ENCODE results near the gene TRMT1.
A peak's percentile ranks its signal among the peaks of the same experiment; 100 is the strongest.

The TRMT1 gene

GRCh38 chr19:13122980-13123957, 6.7 kb upstream of the TRMT1 start:
- no peak for DNase-seq

DNA sequence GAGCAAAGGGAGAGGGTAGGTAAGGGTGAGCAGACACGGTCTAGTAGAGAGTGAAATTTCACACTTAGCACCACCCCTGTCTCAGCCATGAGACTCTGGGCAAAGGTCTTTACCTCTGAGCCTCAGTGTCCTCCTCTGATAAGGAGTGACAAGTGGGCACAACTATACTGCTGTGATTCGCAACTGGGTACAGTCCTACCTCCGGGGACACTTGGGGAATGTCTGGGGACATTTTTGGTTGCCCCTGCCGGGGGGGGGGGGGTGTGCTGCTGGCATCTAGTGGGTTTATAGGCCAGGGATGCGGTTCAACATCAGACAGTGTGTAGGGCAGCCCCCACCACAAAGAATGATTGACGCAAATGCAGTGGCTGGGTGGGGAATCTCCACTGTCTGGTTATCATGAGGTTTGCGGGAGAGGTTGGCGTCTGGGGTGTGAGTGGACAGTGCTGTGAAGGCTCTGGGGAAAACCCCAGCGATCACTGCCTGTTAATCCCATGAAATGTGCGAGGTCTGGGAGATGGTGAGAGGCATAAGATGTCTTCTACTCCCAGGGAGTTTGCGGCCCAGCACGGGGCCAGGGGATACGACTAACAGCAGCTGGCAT, 5.8 kb upstream of the TRMT1 start:
- no peak for DNase-seq

- no peak for DNase-seq
Measured at GRCh38 chr19:13121551-13122274, 5.2 kb upstream of the TRMT1 start.

DNA sequence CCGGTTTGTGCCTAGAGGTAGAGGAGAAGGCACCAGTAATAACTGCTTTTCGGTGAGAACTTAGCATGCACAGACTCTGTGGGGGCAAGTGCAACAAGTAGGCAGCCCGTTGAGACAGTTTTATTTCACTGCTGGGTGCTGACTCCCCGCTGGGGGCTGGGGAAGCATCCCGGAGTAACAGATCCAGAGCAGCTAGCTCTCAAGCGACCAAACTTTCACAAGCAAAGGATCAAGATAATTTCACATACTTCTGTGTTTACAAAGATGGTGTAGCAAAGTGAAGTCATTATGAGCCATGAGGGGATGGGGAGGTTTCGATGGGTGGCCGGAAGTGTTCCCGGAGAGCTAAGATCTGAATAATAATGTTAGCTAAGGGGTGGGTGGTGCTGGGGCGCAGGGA, 4.3 kb upstream of the TRMT1 start:
- no peak for DNase-seq

DNA sequence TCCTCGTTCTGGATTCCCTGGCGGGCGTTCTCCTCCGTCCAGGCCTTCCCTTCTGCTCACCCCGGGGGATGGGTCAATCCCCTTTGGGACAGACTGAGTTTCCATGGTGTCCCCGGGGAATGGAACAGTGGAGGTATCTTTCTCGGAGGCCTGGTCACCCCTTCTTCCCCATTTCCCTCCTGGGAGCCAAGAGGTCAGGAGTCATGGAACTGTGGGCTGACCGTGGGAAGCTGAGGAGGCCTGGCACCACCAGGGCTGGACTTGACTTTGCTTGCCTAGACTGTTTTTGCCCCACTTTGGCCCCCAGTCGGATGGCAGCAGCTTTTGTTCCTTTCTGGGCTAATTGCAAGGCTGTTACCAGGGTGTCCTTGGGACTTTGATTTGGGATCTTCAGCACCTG, 3.5 kb upstream of the TRMT1 start:
- DNase-seq: no peak

- no peak for DNase-seq
Measured at GRCh38 chr19:13119627-13120026, 3.1 kb upstream of the TRMT1 start.

DNA sequence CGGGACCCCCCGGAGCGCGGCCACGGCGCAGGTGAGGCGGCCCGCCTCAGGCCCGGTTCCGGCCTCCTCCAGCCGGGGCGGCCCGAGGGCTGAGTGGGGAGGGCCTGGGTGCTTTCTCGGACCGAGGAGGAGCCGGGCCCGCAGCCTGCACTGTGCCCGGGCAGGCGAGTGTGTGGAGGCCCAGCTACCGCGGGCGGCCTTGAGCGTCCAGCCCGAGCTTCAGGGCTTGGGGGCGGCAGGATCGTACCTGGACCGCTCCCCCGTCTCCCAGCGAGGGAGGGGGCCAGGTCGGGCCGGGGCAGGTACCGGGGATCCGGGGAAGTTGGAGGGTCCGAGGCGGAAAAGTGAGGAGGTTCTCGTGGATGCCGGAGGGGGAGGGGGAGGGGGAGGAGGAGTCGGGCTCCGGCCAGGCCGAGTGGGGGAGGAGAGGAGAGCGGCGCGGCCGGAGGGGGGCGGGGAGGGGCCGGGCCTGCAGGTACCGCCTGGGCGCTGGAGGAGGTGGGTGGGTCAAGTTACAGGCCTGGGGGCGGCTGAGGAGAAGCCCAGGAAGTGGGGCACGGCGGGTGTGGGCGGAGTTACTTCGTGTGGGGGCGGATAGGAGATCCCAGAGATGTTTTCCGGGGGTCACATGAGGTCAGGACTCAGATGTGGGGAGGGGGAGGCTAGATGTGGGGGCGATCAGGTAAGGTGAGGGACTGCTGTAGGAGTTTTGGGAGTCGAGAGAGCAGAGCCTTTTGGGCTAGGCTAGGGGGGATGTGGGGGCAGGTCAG, 2.1 kb upstream of the TRMT1 start:
- DNase-seq: peak; percentile 45

DNA sequence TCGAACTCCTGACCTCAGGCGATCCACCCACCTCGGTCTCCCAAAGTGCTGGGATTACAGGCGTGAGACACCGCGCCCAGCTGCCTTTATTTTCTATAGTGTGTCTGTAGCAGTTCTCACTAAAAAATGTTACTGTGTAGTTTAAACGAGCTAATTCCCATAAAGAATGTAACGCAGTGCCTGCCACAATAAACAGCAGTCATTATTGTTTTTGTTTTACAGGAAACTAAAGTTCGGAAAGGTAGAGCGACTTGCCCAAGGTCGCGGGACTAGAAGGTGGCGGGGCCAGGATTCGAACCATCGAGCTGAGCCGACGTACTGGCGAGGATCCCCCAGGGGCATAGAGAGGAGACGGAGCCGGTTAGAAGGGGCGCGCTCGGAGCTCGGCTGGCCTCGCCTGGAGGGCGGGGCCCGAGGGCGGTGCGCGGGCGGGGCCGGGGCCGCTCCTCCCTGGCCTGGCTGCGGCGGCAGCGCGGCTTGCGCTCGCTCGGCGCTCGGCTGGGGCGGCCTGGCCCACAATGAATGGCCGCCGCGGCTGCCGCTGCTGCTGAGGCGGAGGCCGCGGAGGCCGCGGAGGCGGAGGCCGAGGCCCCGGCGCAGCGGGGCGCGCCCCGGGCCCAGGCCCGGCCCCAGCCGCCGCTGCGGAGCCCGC, 1.4 kb upstream of the TRMT1 start, which contains the start of gene NACC1:
TSS of gene NACC1 (plus strand) at position 493 of the 652 bp plus-strand sequence. CDS start 16,944 bp downstream, outside the sequence.
- DNase-seq: peak; percentile 82

DNA sequence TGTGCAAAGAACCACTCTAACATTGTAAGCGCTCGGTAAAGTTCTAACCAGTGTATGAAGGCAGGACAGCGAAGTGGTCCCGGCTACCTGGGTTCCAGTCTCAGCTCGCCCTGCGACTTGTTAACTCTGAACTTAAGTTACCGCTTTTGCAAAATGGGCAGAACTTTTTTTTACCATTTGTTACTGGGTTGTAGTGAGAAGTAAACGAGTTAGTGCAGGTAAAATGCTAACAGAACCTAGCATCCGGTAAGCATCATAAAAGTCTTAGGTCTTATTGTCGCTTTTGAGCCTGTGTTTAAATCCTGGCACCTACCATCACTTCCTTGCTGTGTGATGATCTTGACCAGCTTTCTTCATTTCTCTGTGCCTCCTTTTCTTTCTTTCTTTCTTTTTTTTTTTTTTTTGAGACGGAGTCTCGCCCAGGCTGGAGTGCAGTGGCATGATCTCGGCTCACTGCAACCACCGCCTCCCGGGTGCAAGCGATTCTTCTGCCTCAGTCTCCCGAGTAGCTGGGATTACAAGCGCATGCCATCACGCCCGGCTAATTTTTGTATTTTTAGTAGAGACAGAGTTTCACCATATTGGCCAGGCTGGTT, 734 bp upstream of the TRMT1 start:
- DNase-seq: no peak

DNA sequence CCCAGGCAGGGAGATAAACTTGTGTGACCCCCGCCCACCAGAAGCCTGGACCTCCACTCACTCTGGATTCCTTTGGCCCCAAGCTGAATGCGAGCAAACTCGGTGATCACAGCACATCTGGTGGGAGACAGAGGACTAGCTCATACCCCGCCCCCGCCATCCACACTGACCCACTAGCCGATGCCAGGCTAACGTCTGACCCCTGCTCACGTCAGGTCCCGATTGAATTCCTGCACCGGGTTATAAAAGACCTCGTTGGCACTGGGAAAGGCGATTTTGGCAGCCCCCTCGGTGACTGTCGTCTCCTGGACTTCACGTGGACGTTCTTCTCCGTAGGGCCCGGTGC, 631 bp downstream of the TRMT1 start:
- no peak for DNase-seq

DNA sequence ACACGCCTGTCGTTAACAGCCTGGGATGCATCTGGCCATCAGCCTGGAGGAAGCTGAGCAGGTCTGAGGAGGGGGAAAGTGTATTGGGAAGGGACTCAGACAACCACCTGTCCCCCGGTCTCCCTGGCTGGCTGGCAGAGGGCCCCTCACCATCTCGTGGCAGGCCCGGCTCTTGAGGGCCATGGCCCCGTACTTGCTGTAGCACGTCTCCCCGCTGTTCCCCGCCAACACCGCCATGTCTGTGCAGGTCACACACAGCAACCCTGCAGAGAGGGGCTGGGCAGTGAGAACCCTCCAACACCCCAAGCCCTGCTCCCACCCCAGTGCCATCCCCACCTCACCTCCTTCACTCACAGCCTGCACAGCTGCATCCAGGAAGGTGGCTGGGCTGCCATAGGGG, 4.0 kb downstream of the TRMT1 start:
- no peak for DNase-seq

DNA sequence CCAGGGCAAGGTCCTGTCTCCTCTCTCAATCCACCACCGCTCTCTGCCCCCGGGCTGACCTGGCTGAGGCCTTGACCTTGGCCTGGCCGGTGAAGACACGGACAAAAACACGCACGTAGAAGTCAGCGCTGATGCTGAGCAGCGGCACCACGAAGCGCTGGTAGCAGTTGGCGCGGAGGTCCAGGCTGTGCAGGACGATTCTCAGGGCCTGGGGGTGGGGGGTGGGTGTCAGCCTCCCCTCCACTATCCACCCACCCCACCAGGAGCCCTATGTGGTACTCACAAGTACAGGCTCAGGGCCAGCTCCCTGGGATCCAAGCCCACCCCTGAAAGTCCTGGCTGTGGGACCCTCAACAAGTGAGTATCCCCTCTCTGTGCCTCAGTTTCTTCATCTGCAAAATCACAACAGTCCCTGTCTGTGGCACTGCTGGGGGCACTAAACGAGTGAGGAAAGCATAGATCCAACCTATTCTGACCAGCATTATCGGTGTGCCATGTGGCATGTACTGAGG, 6.4 kb downstream of the TRMT1 start:
- DNase-seq: no peak

GRCh38 chr19:13109361-13110098, 7.0 kb downstream of the TRMT1 start:
- no peak for DNase-seq

DNA sequence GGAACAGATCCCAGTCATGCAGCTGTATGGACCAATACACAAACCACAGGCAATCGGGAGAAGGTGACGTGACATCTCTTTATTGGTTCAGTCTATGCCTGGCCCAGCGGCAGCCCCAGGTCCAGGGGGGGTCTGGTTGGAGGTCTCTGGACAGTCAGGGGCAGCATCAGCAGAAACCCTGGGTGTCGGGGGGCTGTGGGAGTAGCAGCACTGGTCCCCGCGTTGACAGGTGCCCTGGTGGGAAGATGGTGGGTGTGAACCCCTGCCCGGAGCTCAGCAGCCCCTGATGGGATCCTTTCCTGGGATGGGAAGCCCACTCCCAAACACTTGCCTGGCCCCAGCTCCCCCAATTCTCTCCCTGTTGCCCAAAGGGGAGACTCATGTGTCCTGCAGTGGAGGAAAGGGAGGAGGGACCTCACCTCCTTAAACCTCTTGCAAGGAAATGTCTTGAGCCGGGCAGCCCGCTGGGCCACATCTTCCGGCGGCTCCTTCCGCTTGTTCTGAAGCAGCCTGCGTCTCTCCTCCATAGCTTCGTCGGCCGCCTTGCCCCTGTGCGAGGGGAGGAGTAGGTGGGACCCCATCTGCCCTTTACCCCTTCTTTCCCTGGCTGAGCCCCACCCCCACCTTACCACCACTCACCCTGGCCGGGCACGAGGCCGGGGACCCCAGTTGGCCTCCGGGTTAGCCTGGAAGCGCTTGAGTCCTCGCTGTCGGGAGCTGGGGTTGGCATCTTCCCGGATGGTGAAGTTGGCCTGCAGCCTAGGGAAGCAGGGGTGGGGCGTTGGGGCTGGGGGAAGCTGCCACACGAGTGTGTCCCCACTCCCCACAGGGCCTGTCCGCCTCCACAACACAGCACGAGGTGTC, 11.5 kb downstream of the TRMT1 start:
- no peak for DNase-seq

- DNase-seq: no peak
Measured at GRCh38 chr19:13104360-13104847, 12.1 kb downstream of the TRMT1 start.

DNA sequence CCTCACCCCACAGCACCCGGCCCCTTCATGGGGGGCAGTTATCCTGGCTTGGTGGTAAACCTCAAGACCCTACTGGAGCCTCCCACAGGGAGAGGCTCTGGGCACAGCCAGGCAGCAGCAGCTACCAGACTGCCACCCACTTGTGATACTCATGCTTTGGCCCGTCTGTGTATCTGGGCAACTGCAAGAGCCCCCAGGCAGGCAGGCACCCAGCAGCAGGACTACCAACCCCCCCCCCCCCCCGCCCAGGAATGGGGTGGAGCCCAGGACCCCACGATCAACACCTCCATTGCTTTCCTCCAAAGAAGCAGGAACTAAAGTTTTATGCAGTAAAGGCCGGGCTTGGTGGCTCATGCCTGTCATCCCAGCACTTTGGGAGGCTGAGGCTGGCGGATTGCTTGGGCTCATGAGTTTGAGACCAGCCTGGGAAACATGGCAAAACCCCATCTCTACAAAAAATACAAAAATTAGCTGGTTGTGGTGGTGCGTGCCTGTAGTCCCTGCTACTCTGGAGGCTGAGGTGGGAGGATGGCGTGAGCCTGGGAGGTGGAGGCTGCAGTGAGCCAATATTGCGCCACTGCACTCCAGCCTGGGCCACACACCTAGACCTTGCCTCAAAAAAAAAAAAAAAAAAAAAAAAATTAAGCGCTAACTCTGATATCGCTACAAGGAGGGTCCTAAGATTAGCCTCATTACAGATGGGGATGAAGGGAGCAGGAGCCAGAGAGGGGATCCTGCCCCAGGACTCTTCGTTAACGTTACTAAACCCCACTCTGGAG, 12.8 kb downstream of the TRMT1 start:
- no peak for DNase-seq

DNA sequence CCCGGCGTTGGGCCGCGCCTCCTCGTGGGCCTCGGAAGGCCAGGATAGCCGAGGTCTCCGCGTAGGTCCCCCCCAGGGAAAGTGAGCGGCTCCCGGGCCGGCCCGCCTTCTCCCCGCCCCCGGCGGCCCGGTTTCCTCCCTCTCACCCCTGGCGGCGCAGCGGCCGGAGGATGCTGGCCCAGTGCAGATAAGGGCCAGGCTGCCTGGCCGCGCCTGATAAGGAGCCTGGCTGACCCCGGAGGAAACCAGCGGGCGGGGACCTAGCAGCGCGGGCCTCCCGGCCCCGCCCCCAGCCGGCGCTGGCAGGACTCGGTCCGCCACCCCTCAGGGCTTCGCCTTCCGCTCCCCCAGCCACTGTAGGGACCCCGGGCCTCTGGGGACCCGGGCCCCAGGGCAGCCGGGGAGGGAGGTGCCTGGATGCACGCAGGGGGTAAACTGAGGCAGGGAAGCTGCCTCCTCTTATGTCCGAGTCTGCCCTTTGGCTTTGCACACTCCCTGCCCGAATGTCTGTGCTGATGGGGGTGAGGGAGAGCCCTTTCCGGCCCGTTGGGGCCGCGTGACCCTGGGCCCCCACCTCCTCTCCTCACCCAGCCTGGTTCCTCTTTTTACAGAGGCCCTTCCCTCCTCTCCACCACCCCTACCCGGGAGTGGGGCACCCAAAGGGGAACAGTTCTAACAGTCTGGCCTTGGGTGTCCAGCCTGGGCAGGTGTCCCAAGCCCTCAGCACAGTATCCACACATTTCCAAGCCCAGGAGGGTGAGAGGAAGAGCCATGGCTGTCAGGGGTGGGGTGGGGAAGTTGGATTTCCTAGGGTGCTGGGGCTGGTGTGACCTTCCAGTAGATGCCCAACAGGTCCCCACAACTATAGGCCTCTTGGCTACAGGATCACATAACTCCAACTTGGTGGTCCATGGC, 13.6 kb downstream of the TRMT1 start, which contains the start of gene LYL1:
TSS of gene LYL1 (minus strand) at position 193 of the 915 bp plus-strand sequence. CDS start 1,687 bp downstream, outside the sequence.
- no peak for DNase-seq

GRCh38 chr19:13102416-13102665, 14.2 kb downstream of the TRMT1 start:
- DNase-seq: no peak
